ENCODE data around the gene CAPG. TPM values are rescaled to one million over a fixed set of nuclear protein-coding genes. Genes with fewer than 3 reads are reported as not detected.
"Not testable (repeated sequence)": the region's sequence is repeated elsewhere in the genome, so short reads cannot be mapped to it uniquely, and the experiment has no call there.

CAPG gene
- total RNA-seq, 2 donors from 2014 or later, result 80.7 to 96.1 TPM

DNA sequence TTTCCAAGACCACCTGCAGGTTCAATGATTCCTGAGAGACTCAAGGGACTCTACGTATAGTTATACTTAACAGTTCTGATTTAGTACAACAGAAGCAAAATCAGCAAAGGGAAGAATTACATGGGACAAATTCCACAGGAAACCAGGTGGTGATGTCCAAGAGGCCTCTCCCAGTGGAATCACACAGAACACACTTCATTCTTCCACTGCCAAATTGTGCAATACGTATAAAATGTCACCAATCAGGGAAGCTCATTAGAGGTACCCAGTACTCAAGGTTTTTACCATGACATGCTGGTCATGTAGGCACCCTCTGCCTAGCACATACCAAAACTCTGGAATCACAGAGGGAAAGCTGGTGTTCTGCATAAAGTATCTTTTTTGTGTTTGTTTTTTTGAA, 22.4 kb downstream of the CAPG start:
- Histone ChIP-seq H3K9me3 (no peaks in the 10 kb centered on the region), H3K4me1 (replicated peaks) (no peaks in the 10 kb centered on the region), H3K27me3 (replicated peaks; ENCODE audit: insufficient read depth) (no peaks in the 10 kb centered on the region), H3K4me3 (no peak overlapping the region), H3K27ac (no peak overlapping the region), H3K36me3 (peaks cover 0 to 3% of the 10 kb centered on the region in 2 donors)
- DNase-seq (ENCODE audit: low spot score), result no peak
- intact Hi-C loops (cut with DNase I), result no loop called here
- TF ChIP-seq, protein P1, sequence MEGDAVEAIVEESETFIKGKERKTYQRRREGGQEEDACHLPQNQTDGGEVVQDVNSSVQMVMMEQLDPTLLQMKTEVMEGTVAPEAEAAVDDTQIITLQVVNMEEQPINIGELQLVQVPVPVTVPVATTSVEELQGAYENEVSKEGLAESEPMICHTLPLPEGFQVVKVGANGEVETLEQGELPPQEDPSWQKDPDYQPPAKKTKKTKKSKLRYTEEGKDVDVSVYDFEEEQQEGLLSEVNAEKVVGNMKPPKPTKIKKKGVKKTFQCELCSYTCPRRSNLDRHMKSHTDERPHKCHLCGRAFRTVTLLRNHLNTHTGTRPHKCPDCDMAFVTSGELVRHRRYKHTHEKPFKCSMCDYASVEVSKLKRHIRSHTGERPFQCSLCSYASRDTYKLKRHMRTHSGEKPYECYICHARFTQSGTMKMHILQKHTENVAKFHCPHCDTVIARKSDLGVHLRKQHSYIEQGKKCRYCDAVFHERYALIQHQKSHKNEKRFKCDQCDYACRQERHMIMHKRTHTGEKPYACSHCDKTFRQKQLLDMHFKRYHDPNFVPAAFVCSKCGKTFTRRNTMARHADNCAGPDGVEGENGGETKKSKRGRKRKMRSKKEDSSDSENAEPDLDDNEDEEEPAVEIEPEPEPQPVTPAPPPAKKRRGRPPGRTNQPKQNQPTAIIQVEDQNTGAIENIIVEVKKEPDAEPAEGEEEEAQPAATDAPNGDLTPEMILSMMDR (IDR thresholded peaks at IDR 0.05), result no peak
- no peak for TF ChIP-seq POLR2A (IDR thresholded peaks at IDR 0.05)
- WGBS, result 82% methylated on average over 2 of the region's 2 CpGs

DNA sequence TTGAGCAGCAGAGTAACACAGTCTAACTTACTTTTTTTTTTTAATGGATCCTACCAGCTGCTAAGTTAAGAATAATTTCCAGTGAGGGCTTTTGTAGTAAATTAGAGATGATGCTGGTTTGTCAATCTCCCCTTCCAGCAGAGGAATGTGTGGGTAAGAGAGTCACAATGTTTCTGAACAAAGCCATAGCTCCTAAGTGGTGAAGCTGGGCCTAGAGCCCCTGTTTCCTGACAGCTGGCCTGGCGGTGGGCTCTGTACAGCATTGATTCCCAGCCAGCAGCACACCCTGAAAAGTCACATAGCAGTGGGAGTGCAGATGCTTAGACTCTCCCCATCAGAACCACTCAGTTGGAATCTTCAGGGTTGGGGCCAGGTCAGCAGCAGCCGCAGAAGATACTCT, 24.4 kb downstream of the CAPG start:
- Histone ChIP-seq H3K9me3 (no peaks in the 10 kb centered on the region), H3K4me1 (replicated peaks) (no peaks in the 10 kb centered on the region), H3K36me3 (peaks cover 0 to 3% of the 10 kb centered on the region in 2 donors), H3K4me3 (no peak overlapping the region), H3K27ac (no peak overlapping the region), H3K27me3 (replicated peaks; ENCODE audit: insufficient read depth) (no peaks in the 10 kb centered on the region)
- intact Hi-C loops (cut with DNase I), result no loop called here
- TF ChIP-seq, protein P1 (IDR thresholded peaks at IDR 0.05), result no peak
- no peak for TF ChIP-seq POLR2A (IDR thresholded peaks at IDR 0.05)
- no peak for TF ChIP-seq POLR2AphosphoS5 (IDR thresholded peaks at IDR 0.05)
- WGBS, result 65% methylated on average over 2 of the region's 2 CpGs
- no peak for DNase-seq (ENCODE audit: low spot score)

DNA sequence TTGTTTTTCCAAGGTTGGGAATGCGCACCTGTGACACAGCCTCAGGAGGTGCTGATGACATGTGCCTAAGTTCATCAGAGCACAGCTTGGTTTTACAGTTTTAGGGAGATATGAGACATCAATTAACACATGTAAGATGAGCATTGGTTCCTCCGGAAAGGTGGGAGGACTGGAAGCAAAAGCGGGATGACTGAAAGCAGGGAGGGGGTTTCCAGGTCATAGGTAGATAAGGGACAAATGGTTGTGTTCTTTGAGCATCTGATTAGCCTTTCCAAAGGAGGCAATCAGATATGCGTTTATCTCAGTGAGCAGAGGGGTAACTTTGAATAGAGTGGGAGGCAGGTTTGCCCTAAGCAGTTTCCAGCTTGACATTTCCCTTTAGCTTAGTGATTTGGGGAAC, 26.3 kb downstream of the CAPG start:
- no peak for DNase-seq (ENCODE audit: low spot score)
- Histone ChIP-seq H3K4me3 (no peak overlapping the region), H3K36me3 (peaks cover 0 to 3% of the 10 kb centered on the region in 2 donors), H3K4me1 (replicated peaks) (no peaks in the 10 kb centered on the region), H3K27me3 (replicated peaks; ENCODE audit: insufficient read depth) (no peaks in the 10 kb centered on the region), H3K27ac (no peak overlapping the region), H3K9me3 (no peaks in the 10 kb centered on the region)
- WGBS, result 77% methylated on average over 4 of the region's 4 CpGs
- TF ChIP-seq POLR2AphosphoS5 (IDR thresholded peaks at IDR 0.05) (no peak), POLR2A (IDR thresholded peaks at IDR 0.05) (no peak)
- intact Hi-C loops (cut with DNase I), result no loop called here

DNA sequence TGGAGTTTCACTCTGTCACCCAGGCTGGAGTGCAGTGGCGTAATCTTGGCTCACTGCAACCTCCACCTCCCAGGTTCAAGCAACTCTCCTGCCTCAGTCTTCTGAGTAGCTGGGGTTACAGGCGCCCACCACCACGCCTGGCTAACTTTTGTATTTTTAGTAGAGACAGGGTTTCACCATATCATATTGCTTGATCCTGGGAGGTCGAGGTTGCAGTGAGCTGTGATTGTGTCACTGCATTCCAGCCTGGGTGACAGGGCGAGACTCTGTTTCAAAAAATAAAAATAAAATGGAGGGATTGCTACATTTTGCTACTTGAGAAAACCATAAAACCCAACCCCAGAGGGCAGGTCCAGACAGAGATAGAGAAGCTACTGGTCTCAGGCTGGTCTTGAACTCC, 27.0 kb downstream of the CAPG start:
- H3K4me3 ChIP-seq; H3K27ac ChIP-seq; H3K27me3 ChIP-seq (replicated peaks; ENCODE audit: insufficient read depth); H3K9me3 ChIP-seq; H3K4me1 ChIP-seq (replicated peaks); intact Hi-C loops (cut with DNase I); H3K36me3 ChIP-seq; DNase-seq (ENCODE audit: low spot score): not testable (repeated sequence)
- 88% methylated on average over 5 of the region's 5 CpGs for WGBS

DNA sequence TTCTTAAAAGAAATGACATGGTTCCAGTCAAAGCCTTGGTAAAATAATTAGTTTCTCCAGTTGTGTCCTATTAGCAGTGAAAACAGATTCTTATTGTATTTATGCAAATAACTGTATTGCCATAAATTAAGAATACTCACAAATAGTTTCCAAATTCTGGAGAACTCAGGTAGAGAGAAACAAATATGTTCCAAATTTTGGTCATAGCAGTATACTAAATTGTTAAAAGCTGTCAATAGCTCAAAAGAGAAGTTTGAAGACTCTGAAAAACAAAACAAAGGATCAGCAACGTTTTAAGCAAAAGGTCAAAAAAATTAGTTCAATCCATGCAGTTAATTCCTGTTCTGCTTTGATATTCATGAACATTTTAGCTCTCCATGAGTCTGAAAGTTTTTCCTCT, 30.1 kb downstream of the CAPG start:
- Histone ChIP-seq H3K4me1 (replicated peaks) (no peaks in the 10 kb centered on the region), H3K27ac (no peak overlapping the region), H3K27me3 (replicated peaks; ENCODE audit: insufficient read depth) (no peaks in the 10 kb centered on the region), H3K9me3 (no peaks in the 10 kb centered on the region), H3K4me3 (no peak overlapping the region), H3K36me3 (no peaks in the 10 kb centered on the region)
- intact Hi-C loops (cut with DNase I), result no loop called here
- WGBS, result 72% methylated on average over 1 of the region's 1 CpG
- TF ChIP-seq POLR2A (IDR thresholded peaks at IDR 0.05) (no peak), POLR2AphosphoS5 (IDR thresholded peaks at IDR 0.05) (no peak)
- TF ChIP-seq, protein P1 (IDR thresholded peaks at IDR 0.05), result no peak
- DNase-seq (ENCODE audit: low spot score), result no peak

DNA sequence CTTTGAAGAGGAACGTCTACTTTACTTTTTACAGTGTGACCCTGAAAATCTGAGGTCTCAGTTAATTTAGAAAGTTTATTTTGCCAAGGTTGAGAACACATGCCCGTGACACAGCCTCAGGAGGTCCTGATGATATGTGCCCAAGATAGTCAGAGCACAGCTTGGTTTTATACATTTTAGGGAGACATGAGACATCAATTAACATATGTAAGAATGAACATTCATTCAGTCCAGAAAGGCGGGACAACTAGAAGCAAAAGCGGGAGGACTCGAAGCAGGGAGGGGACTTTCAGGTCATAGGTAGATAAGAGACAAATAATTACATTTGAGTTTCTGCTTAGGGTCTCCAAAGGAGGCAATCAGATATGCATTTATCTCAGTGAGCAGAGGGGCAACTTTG, 31.9 kb downstream of the CAPG start:
- intact Hi-C loops (cut with DNase I), result no loop called here
- Histone ChIP-seq H3K27me3 (replicated peaks; ENCODE audit: insufficient read depth) (no peaks in the 10 kb centered on the region), H3K36me3 (no peaks in the 10 kb centered on the region), H3K4me3 (no peak overlapping the region), H3K9me3 (no peaks in the 10 kb centered on the region), H3K27ac (no peak overlapping the region), H3K4me1 (replicated peaks) (no peaks in the 10 kb centered on the region)
- TF ChIP-seq, protein P1 (IDR thresholded peaks at IDR 0.05), result no peak
- TF ChIP-seq POLR2A (IDR thresholded peaks at IDR 0.05) (no peak), POLR2AphosphoS5 (IDR thresholded peaks at IDR 0.05) (no peak)
- no peak for DNase-seq (ENCODE audit: low spot score)
- WGBS, result 66% methylated on average over 5 of the region's 5 CpGs
